ENCODE results near the gene GAGE2A. TPM values are rescaled to one million over a fixed set of nuclear protein-coding genes. Genes with fewer than 3 reads are reported as not detected.
A peak's percentile ranks its signal among the peaks of the same experiment; 100 is the strongest.

Gene GAGE2A
- total RNA-seq, 1 donor from 2014 or later: not detected

- Mint-ChIP-seq H3K4me3 (no peak overlapping the region), H3K9me3 (peaks cover 25% of the 10 kb centered on the region), H3K27me3 (ENCODE audit: low read depth) (no peaks in the 10 kb centered on the region), H3K4me1 (peaks cover 5% of the 10 kb centered on the region), H3K27ac (peak overlapping the region; percentile 16), H3K36me3 (no peaks in the 10 kb centered on the region)
- no peak for TF ChIP-seq CTCF (IDR thresholded peaks at IDR 0.05; ENCODE audit: unreplicated experiment)
- DNase-seq (ENCODE audit: low spot score in 2 of 2, unreplicated experiment in 2 of 2): no peak
Measured at GRCh38 chrX:49610718-49611310, 21.5 kb downstream of the GAGE2A start.

GRCh38 chrX:49618574-49618973 is 29.3 kb downstream of the GAGE2A start:
- H3K4me1 Mint-ChIP-seq: no peaks in the 10 kb centered on the region

DNA sequence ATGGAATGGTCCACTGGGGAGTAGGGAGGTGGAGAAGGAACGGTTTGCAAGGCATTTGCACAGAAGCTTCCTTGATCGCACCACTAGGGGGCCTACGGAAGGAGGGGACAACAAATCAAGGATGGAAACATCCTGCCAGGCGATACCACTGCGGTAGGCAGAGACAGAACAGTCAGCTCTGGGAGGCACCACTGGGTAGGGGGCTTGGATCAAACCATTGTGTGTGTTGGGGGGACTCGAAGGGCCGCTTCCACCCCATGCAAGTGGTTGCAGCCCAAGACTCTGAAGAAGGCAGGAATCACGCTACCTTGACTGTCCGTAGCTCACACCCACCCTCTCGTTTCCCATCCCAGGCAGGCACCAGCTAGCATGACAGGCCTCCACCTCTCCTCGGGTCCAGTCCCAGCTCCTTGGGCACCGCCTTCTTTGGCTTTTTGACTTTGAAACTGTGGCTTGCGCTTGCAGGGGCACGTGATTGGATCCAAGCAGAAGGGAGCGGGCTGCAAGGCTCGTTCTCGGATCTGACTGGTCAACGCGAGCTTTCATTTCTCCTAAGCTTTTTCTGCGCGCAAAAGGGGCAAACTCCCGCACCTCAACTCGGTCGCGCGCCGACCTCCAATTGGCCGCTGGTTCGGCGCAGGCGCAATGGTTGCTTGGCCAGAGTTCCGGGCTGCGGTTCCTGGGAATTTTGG is 37.9 kb downstream of the GAGE2A start:
- peaks cover 32% of the 10 kb centered on the region for H3K9me3 Mint-ChIP-seq
- no peaks in the 10 kb centered on the region for H3K36me3 Mint-ChIP-seq
- H3K4me1 Mint-ChIP-seq: no peaks in the 10 kb centered on the region
- TF ChIP-seq CTCF (IDR thresholded peaks at IDR 0.05; ENCODE audit: unreplicated experiment): peak; percentile 19
- H3K27ac Mint-ChIP-seq: no peak overlapping the region
- DNase-seq (ENCODE audit: low spot score in 2 of 2, unreplicated experiment in 2 of 2): no peak
- no peak overlapping the region for H3K4me3 Mint-ChIP-seq
- no peaks in the 10 kb centered on the region for H3K27me3 Mint-ChIP-seq (ENCODE audit: low read depth)

More at GRCh38 chrX:49618574-49618973, 29.3 kb downstream of the GAGE2A start:
- Mint-ChIP-seq H3K4me3 (no peak overlapping the region), H3K9me3 (peaks cover 14% of the 10 kb centered on the region), H3K27ac (no peak overlapping the region), H3K27me3 (ENCODE audit: low read depth) (no peaks in the 10 kb centered on the region), H3K36me3 (no peaks in the 10 kb centered on the region)
- TF ChIP-seq CTCF (IDR thresholded peaks at IDR 0.05; ENCODE audit: unreplicated experiment): no peak
- DNase-seq (ENCODE audit: low spot score in 2 of 2, unreplicated experiment in 2 of 2): no peak

DNA sequence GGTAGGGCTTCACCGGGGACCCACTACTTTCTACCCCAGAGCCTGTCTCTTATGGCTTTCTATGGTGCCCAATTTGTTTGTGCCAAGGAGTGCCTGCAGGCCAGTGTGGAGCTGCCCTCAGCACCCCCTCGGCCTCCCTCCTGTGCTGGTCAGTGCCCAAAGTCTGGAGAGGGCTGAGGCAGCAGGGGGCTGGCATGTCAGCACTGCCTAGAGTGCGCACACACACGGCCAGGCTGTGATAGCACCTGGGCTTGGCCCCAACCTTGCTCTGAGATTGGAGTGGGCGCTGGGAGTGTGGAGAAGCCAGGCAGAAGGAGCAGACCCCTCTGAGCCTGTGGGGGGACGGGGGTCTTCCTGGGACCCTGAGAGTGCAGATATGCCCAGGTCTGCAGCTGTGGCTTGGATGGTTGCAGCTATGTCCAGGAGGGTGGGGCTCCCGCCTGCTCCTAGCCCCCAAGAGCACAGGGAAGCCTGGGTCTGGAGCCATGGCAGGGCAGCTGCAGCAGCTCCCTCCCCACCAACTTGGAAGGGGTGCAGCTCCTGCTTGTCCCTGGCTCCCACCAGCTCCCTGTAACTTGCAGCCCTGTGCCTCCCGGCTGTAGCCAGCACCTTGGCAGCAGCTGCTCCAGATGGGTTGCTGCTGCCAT is 55.8 kb downstream of the GAGE2A start:
- H3K4me1 Mint-ChIP-seq: no peaks in the 10 kb centered on the region
- peaks cover 2% of the 10 kb centered on the region for H3K27me3 Mint-ChIP-seq (ENCODE audit: low read depth)
- no peak overlapping the region for H3K4me3 Mint-ChIP-seq
- H3K9me3 Mint-ChIP-seq: peaks cover 14% of the 10 kb centered on the region
- no peak overlapping the region for H3K27ac Mint-ChIP-seq
- TF ChIP-seq CTCF (IDR thresholded peaks at IDR 0.05; ENCODE audit: unreplicated experiment): no peak
- DNase-seq (ENCODE audit: low spot score in 2 of 2, unreplicated experiment in 2 of 2): no peak
- H3K36me3 Mint-ChIP-seq: no peaks in the 10 kb centered on the region

Other genes starting within 250 kb of the GAGE2A start
- not detected in 3 replicates for gene GAGE12C, start 57.3 kb upstream of the GAGE2A start, total RNA-seq
- not detected in 3 replicates for gene GAGE12D, start 47.8 kb upstream of the GAGE2A start, total RNA-seq
- gene GAGE12E, start 38.2 kb upstream of the GAGE2A start, total RNA-seq: not detected in 3 replicates
- gene GAGE12F, start 28.7 kb upstream of the GAGE2A start, total RNA-seq: not detected in 3 replicates
- not detected in 3 replicates for gene GAGE12G, start 19.1 kb upstream of the GAGE2A start, total RNA-seq
- not detected in 3 replicates for gene GAGE12H, start 9.5 kb upstream of the GAGE2A start, total RNA-seq
- gene GAGE1, start 9.5 kb downstream of the GAGE2A start, total RNA-seq: not detected in 3 replicates
- gene PAGE1, start 106.5 kb downstream of the GAGE2A start, total RNA-seq: not detected in 3 replicates
- 0.60 to 0.67 TPM in 2 of 3 replicates, not detected in the other for gene PAGE4, start 239.8 kb downstream of the GAGE2A start, total RNA-seq

Measured in mesothelial cell of epicardium (in vitro differentiated cells).